ENCODE measurements around the gene EDA.

DNA sequence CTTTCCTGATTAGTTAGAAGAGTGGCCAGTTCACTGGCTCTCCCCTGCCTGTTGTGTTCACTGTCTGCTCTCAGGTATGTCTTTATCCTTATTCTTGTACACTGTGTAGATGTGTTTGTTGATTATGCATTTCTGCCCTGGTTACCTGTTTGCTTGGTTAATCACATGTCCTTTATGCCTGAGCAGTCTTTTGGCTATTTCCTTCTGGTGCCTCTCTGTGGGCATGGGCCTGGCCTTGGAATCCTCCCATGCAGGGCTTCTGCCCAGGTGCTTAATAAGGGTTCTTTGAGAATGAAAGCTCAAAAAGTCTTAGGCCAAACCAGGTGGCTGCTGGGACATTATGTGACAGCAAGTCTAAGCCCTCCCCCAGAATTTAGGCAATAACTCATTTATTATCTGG lies 472.8 kb downstream of the EDA start:
- TF ChIP-seq, protein P1, sequence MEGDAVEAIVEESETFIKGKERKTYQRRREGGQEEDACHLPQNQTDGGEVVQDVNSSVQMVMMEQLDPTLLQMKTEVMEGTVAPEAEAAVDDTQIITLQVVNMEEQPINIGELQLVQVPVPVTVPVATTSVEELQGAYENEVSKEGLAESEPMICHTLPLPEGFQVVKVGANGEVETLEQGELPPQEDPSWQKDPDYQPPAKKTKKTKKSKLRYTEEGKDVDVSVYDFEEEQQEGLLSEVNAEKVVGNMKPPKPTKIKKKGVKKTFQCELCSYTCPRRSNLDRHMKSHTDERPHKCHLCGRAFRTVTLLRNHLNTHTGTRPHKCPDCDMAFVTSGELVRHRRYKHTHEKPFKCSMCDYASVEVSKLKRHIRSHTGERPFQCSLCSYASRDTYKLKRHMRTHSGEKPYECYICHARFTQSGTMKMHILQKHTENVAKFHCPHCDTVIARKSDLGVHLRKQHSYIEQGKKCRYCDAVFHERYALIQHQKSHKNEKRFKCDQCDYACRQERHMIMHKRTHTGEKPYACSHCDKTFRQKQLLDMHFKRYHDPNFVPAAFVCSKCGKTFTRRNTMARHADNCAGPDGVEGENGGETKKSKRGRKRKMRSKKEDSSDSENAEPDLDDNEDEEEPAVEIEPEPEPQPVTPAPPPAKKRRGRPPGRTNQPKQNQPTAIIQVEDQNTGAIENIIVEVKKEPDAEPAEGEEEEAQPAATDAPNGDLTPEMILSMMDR (IDR thresholded peaks at IDR 0.05) = no peak
- TF ChIP-seq POLR2AphosphoS5 (IDR thresholded peaks at IDR 0.05; ENCODE audit: insufficient read depth in 1 of 2, low read depth in 1 of 2) (no peak), POLR2A (IDR thresholded peaks at IDR 0.05) (no peak)

Measured in vagina (tissue), 2 donors.